IgD-negative memory B cell (primary cell): ENCODE results near the gene VIPAS39. TPM values are rescaled to one million over a fixed set of nuclear protein-coding genes. Genes with fewer than 3 reads are reported as not detected.

Experiments used
- H3K27ac Mint-ChIP-seq, 3 donors: one replicate each; pipeline ENCODE4 v1.8.0; 2020 to 2022; ENCODE audit warnings: mild to moderate bottlenecking in 3 of 3, mixed read lengths in 3 of 3, moderate library complexity in 1 of 3
- H3K27me3 Mint-ChIP-seq: one replicate; pipeline ENCODE4 v1.8.0; 2021; ENCODE audit warnings: mixed read lengths
- H3K36me3 Mint-ChIP-seq: one replicate; pipeline ENCODE4 v1.8.0; 2020; ENCODE audit warnings: mild to moderate bottlenecking, mixed read lengths
- H3K4me1 Mint-ChIP-seq, 3 donors: one replicate each; pipeline ENCODE4 v1.8.0; 2020 to 2022; ENCODE audit warnings: mixed read lengths in 3 of 3, mild to moderate bottlenecking in 1 of 3
- H3K4me3 Mint-ChIP-seq, 4 donors: one replicate each; pipeline ENCODE4 v1.8.0; 2020 to 2022; ENCODE audit warnings: mild to moderate bottlenecking in 4 of 4, mixed read lengths in 4 of 4, moderate library complexity in 3 of 4
- H3K9me3 Mint-ChIP-seq, 3 donors: one replicate each; pipeline ENCODE4 v1.8.0; 2020 to 2021; ENCODE audit warnings: mixed read lengths in 3 of 3, mild to moderate bottlenecking in 1 of 3
- polyA plus RNA-seq: library from polyadenylated mRNA; unstranded; fragments of 300-500 nt; fragmentation: Illumina TruSeq; gene quantifications from one replicate; pipeline ENCODE4 v1.2.3, GENCODE V29; 2021

VIPAS39 gene
- polyA plus RNA-seq, 1 donor from 2014 or later: 7.4 TPM

DNA sequence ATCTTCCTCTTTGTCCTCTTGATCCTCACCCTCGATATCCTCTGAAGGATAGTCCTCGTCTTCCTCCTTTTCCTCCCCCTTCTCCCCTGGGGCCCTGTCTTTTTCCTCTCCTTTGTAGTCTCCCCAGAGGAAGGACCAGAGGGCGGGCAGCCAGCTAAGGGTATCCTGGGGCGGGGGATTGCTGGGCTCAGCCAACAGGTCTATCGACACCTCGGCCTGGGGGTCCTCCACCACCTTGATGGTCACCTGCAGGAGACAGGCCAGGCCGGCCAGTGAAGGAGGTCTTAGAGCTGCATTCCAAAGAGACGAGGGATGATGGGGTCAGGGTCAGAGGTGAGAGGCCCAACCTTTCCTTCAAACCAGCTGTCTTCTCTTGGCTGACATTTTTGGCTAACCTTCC is 25.0 kb upstream of the VIPAS39 start:
- Mint-ChIP-seq H3K4me1 (no peaks in the 10 kb centered on the region), H3K9me3 (no peaks in the 10 kb centered on the region), H3K27ac (no peak overlapping the region), H3K36me3 (no peaks in the 10 kb centered on the region), H3K4me3 (no peak overlapping the region), H3K27me3 (no peaks in the 10 kb centered on the region)

DNA sequence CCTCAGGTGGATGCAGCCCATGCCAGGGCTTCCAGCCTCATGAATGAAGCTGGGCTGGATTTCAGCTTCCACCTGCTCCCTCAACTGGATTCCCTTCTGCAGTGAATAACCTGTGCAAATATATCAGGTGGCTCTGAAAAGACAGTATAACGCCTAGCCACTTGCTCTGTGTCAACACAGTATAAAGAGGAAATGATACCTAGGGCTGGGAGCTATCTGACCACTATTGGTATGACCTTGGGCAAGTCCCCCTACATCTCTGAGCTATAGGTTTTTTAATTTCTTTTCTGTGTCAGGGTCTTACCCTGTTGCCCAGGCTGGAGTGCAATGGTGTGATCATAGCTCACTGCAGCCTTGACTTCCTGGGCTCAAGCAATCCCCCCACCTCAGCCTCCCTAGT is 21.4 kb upstream of the VIPAS39 start:
- no peak overlapping the region for H3K27ac Mint-ChIP-seq
- no peaks in the 10 kb centered on the region for H3K27me3 Mint-ChIP-seq
- no peaks in the 10 kb centered on the region for H3K9me3 Mint-ChIP-seq
- no peak overlapping the region for H3K4me3 Mint-ChIP-seq
- H3K36me3 Mint-ChIP-seq: no peaks in the 10 kb centered on the region
- no peaks in the 10 kb centered on the region for H3K4me1 Mint-ChIP-seq

DNA sequence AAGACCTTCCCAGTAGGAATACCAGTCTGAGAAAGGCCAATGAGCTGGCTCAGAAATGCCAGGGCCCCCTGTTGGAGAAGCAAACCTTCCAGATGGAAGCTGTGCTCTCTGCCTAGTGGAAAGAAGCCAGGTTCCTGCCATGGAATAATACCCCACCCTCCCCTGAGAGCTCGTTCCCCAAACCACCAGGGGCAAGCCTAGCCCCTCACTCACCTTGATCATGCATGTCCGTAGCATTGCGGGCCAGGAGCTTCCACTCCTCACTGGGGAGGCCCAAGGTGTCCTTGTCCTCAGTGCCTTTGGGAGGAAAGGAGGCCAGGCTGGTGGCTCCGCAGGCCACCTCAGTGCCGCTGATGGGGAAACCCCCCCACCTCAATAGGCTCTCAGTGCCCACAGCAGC is 20.6 kb upstream of the VIPAS39 start:
- Mint-ChIP-seq H3K27me3 (no peaks in the 10 kb centered on the region), H3K27ac (no peak overlapping the region), H3K4me1 (no peaks in the 10 kb centered on the region), H3K9me3 (no peaks in the 10 kb centered on the region), H3K4me3 (peak overlapping the region in 1 of 4 donors; percentile 23), H3K36me3 (no peaks in the 10 kb centered on the region)

DNA sequence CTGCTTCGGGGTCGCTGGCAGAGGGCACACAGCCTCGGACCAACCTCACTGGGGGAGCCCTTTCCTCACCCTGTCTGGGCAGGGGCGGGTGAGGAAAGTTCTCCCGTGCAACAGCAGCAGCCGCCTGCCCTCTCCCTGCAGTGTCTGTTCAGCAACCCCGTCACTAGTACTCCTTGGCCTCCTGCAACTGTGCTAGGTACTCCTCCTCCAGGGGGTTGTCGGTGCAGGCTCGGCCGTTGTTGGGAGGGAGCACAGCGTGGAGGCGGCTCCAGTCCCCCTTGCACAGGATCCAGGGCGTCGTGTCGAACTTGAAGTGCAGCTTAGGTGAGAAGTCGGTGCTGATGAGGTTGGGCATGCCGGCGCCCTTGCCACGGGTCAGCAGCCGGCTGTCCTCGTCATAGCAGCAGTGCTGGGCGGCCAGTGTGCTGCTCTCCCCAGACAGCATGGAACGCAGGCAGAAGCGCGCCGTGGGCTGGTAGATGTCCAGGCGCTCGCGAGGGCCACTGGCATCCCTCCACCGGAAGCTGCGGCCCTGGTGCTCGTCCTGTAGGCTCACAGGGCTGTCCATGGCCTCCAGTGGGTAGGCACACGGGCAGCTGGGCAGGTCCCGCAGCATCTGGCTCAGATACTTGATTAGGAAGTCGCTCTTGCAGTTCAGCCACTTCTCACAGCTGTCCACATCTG is 18.2 kb upstream of the VIPAS39 start:
- H3K4me3 Mint-ChIP-seq: no peak overlapping the region
- H3K9me3 Mint-ChIP-seq: no peaks in the 10 kb centered on the region
- no peaks in the 10 kb centered on the region for H3K27me3 Mint-ChIP-seq
- H3K27ac Mint-ChIP-seq: peak overlapping the region in 1 of 3 donors; percentile 80
- no peaks in the 10 kb centered on the region for H3K4me1 Mint-ChIP-seq
- H3K36me3 Mint-ChIP-seq: no peaks in the 10 kb centered on the region

DNA sequence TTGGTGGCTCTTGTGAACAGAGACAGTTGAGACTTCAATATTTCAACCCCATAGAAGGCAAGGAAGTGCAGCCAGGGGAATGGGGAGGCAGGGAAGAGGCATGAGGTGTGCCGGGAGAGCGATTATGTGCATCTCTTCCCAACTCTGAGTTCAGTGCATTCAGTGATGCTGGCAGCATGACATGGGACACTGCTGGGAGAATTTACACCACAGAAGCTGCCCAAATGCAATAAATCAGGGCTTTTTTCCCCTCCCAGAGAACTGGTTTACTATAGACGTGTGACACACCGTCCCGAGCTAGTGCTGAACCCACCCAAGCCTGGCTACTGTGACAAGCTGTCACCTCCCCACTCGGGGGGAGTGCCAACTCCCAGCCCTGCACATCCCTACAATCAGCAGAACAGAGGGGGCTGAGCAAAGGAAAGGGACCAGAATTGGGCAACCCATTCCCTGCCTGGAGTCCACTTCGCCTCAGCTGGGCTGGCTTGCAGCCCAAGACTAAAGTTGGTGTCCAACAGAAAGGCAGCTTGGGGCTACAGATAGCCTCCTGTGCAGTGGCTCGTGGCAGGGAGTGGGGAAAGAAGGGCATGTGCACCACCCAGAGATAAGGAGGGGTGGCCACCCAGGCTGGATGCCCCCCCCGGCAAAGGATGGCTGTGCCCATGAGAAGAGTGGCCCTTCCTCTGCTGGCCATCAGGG is 17.2 kb upstream of the VIPAS39 start:
- Mint-ChIP-seq H3K9me3 (no peaks in the 10 kb centered on the region), H3K4me1 (no peaks in the 10 kb centered on the region), H3K27me3 (no peaks in the 10 kb centered on the region), H3K36me3 (no peaks in the 10 kb centered on the region), H3K4me3 (peak overlapping the region in 1 of 4 donors; percentile 23), H3K27ac (peak overlapping the region in 1 of 3 donors; percentile 82)

DNA sequence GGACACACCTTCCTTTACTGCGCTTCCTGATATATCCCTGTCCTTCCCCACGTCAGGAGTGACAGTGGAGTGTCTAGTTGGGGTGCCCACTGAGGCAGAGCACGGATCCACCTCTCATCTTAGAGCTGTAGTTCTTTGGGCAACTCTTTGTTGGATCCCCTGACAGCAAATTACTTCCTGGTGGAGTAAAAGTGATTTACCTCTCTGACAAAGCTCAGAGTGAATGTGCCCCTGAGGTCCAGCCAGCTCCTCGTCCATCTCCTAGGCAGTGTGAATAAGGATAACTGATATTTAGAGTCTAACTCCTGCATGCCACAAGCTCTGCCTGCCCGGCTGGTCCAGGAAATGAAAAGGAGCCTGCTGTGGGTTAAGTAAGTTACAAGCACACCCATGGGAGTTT is 16.5 kb upstream of the VIPAS39 start:
- Mint-ChIP-seq H3K36me3 (peaks cover under 1% of the 10 kb centered on the region), H3K27me3 (no peaks in the 10 kb centered on the region), H3K27ac (no peak overlapping the region), H3K4me1 (no peaks in the 10 kb centered on the region), H3K9me3 (no peaks in the 10 kb centered on the region), H3K4me3 (no peak overlapping the region)

DNA sequence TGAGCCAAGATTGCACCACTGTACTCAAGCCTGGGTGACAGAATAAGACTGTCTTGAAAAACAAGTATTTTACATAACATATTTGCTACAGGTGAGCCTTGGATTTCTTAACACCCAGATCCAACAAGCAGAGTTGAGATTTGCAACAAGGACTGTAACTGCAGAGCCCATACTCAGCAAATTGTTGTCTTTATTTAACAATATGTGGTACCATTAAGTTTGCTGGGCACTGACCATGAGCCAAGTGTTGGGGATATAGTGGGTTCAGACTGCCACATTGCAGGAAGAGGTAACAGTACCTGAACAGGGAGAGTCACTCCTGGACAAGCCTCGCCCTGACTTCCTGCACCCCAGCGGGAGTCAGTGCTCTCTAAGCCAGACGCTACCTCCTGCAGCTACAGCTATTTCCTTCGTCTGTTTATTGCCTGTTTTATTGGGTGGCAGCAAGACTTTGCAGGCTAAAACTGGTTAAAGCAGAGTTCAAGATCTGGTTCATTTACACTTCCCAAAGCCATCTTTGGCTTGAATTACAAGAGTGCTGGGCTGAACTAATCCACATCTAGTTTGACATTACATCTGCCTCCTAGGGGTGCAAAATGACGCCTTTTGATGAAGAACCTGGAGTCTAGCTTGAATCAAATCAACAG is 12.9 kb upstream of the VIPAS39 start:
- H3K27me3 Mint-ChIP-seq: no peaks in the 10 kb centered on the region
- no peak overlapping the region for H3K4me3 Mint-ChIP-seq
- H3K9me3 Mint-ChIP-seq: no peaks in the 10 kb centered on the region
- H3K36me3 Mint-ChIP-seq: peaks cover 1% of the 10 kb centered on the region
- H3K4me1 Mint-ChIP-seq: no peaks in the 10 kb centered on the region
- H3K27ac Mint-ChIP-seq: no peak overlapping the region

DNA sequence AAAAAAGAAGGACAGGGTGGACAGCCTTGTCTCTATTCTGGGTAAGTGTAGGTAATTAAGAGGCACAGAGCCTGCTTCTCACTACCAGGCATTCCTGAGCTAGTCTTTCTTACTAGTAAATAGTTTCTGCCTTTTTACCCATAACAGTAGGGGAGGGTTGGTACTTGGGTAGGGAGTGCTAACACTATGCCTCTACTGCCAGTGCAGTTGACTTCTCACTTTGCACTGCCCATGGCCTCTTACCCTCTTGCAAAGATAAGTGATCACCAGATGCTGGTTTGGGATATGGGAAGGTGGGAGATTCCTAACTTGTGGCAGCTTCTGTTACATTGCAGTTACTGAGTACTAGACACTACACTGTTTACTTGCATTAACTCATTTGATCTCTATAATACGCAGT is 12.1 kb upstream of the VIPAS39 start:
- no peaks in the 10 kb centered on the region for H3K4me1 Mint-ChIP-seq
- H3K27ac Mint-ChIP-seq: no peak overlapping the region
- H3K36me3 Mint-ChIP-seq: peaks cover 1% of the 10 kb centered on the region
- no peaks in the 10 kb centered on the region for H3K9me3 Mint-ChIP-seq
- H3K4me3 Mint-ChIP-seq: no peak overlapping the region
- H3K27me3 Mint-ChIP-seq: no peaks in the 10 kb centered on the region

DNA sequence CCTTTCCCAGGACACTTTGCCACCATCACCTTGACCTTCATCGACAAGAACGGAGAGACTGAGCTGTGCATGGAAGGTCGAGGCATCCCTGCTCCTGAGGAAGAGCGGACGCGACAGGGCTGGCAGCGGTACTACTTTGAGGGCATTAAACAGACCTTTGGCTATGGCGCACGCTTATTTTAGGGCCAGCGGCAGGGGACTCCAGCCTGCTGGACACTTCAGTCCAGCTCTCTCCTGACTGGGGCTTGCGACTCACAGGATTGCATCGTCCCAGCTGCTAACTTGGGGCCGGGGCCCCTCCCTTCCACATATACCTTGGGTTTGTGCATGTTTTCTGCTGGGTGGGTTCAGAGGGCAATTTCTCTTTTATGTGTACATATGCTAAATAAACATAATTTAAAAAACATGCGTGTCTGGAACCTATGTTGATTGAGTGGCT is 11.7 kb upstream of the VIPAS39 start:
- H3K9me3 Mint-ChIP-seq: no peaks in the 10 kb centered on the region
- no peaks in the 10 kb centered on the region for H3K4me1 Mint-ChIP-seq
- no peaks in the 10 kb centered on the region for H3K27me3 Mint-ChIP-seq
- H3K27ac Mint-ChIP-seq: no peak overlapping the region
- H3K4me3 Mint-ChIP-seq: no peak overlapping the region
- peaks cover 1% of the 10 kb centered on the region for H3K36me3 Mint-ChIP-seq

DNA sequence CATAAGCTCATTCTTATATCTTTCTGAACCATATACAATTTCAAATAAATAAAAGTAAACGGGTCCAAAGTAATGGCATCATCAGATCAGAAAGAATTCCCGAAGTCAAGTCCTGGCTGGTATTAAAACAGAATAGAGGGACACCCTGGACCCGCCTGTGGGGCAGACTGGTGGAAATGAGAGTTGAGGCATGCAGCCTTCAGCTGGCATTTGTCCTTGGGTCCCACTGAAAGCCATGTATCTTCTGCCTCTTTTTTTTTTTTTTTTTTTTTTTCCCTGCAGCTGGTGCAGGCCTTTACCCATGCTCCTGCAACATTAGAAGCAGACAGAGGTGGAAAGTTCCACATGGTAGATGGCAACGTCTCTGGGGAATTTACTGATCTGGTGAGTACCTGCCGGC is 10.4 kb upstream of the VIPAS39 start:
- H3K4me3 Mint-ChIP-seq: no peak overlapping the region
- H3K27ac Mint-ChIP-seq: no peak overlapping the region
- H3K27me3 Mint-ChIP-seq: no peaks in the 10 kb centered on the region
- no peaks in the 10 kb centered on the region for H3K4me1 Mint-ChIP-seq
- peaks cover 5% of the 10 kb centered on the region for H3K36me3 Mint-ChIP-seq
- no peaks in the 10 kb centered on the region for H3K9me3 Mint-ChIP-seq

DNA sequence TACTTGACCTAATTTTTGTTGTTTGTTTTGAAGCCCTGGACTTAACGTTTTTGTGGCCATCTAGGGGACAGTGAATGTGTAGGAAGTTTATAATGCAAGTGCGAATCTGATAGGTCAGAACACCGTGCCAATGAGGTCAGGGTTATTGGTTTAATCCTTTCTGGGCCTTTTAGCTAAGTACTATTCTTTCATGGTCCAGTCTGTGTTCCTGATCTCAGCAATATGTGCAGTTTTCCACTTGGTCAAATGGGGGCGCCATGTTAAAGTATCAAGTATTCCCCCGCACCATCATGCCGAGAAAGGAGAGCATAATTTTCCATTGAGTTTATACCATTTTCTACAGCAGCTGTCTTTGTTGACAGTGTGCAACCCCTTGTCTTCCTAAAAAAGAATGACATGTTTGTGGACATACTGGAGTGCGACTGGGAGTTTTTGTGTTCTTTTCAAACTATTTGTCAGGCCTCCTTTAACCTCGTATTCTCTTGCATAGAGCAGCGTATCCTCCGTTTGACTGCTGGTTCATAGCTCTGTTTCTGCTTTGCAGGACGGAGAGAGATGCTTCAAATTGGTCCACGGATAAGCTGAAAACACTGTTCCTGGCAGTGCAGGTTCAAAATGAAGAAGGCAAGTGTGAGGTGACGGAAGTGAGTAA is 1.8 kb upstream of the VIPAS39 start:
- peak overlapping the region in 2 of 3 donors; percentile 68 to 93 for H3K27ac Mint-ChIP-seq
- peaks cover 4% of the 10 kb centered on the region for H3K36me3 Mint-ChIP-seq
- peaks cover 25 to 33% (median 27%) of the 10 kb centered on the region in 3 donors for H3K4me1 Mint-ChIP-seq
- peak overlapping the region; percentile 98 to 100 (median 100) for H3K4me3 Mint-ChIP-seq
- no peaks in the 10 kb centered on the region for H3K9me3 Mint-ChIP-seq
- H3K27me3 Mint-ChIP-seq: no peaks in the 10 kb centered on the region

DNA sequence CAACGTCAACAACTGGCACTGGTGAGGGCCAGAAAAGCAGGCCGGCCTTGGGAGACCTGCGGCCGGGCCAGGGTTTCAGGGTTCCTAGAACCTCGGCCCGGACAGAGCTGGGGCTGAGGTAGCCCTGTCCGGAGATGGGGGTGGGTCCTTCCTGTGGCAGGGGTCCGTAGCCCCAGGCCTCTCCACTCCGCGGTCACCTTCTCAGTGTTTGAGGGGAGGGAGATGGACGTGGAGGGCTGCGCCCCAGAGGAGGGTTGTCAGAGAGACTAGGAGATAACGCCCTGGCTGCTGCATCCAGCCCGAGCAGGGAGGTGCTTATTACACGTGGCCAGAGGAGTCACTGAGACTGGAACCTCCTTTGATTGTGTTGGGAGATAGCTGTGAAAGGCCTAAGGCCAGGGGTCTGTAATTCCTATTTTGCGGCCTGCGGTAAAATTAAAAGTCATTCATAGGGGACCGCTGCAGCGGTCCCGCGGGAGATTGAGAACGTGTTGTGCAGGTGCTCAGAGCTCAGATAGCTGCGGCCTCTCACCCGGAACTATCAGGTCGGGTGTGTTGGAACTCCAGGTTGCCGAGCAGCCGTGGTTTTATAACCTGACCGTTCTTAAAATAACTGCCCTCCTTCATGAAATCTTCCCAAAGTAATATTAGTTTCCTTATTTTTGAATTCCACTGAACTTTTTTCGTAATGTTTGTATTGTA is 999 bp upstream of the VIPAS39 start:
- Mint-ChIP-seq H3K4me3 (peak overlapping the region; percentile 98 to 100 (median 100)), H3K9me3 (no peaks in the 10 kb centered on the region), H3K36me3 (no peaks in the 10 kb centered on the region), H3K27me3 (no peaks in the 10 kb centered on the region), H3K27ac (peak overlapping the region; percentile 90 to 99 (median 93)), H3K4me1 (peaks cover 25 to 33% (median 27%) of the 10 kb centered on the region in 3 donors)

DNA sequence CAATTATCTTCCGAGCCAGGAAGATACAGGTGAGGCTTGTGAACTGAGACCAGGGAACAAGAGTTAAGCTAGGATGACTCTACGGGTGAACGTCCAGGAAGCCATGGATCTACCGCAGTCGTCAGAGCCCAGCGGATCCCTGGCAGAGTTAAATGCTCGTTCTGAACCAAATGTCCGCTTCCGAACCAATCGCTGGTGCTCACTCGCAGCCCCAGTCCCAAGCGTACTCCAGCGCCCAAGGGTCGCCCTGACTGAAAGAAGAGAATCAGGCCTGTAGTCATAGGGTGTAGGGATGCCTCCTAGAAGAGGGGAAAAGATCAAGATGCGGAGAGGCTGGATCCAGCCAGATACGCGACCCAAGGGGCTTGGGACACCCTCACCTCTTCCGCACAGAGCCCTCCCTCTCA is 283 bp downstream of the VIPAS39 start:
- peaks cover 25 to 33% (median 29%) of the 10 kb centered on the region in 3 donors for H3K4me1 Mint-ChIP-seq
- no peaks in the 10 kb centered on the region for H3K9me3 Mint-ChIP-seq
- H3K27ac Mint-ChIP-seq: peak overlapping the region; percentile 90 to 99 (median 93)
- peaks cover 3% of the 10 kb centered on the region for H3K36me3 Mint-ChIP-seq
- no peaks in the 10 kb centered on the region for H3K27me3 Mint-ChIP-seq
- H3K4me3 Mint-ChIP-seq: peak overlapping the region; percentile 98 to 100 (median 100)

DNA sequence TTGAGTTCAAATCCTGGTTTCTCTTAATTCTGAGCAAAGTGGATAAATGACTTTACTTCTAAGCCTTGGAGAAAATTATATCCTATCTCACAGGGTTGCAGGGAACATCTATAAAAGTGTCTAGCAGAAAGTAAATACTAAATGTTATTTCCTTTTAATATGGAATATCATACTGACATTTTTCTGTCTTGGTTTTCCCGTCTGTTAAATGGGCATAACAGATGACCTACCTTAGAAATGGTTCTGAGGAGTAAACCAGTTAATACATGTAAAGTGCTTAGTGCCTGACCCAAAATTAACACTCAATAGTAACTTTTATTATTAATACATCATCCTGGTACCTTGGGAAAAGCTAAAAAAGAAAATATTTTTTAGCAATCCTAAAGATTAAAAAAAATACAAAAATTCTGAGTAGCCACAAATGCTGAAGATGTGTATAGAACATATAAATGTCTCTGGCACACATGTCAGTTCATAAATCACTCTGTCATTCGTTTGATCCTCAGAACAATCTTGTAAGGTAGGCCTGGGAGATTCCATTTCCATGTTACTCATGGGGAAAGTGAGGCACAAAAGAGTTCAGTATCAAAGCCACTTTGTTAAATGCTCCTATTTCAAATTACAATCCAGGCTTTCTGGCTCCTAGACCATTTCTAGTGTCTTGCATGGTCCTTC is 1.3 kb downstream of the VIPAS39 start:
- Mint-ChIP-seq H3K4me3 (peak overlapping the region in 2 of 4 donors; percentile 98 to 100), H3K4me1 (peaks cover 25 to 33% (median 29%) of the 10 kb centered on the region in 3 donors), H3K36me3 (peaks cover 3% of the 10 kb centered on the region), H3K27me3 (no peaks in the 10 kb centered on the region), H3K9me3 (no peaks in the 10 kb centered on the region), H3K27ac (peak overlapping the region in 1 of 3 donors; percentile 90)
